Right atrium auricular region (tissue), 2 donors: ENCODE measurements around the gene BHLHE40. TPM values are rescaled to one million over a fixed set of nuclear protein-coding genes. Genes with fewer than 3 reads are reported as not detected.

Source experiments
- DNase-seq: peaks from one replicate; pipeline ENCODE4 v3.0.0-alpha.2; 2019; ENCODE audit warnings: low spot score
- H3K27ac ChIP-seq, 2 donors: fragments of 200-600 bp; sonication (generic); 1 replicate in 1 of 2; 2 replicates in 1 of 2; pipeline ENCODE4 v1.5.1; 2016 to 2019
- H3K27me3 ChIP-seq, 2 donors: fragments of 200-600 bp; sonication (generic); one replicate each; pipeline versions ENCODE4 v1.5.1 to v1.6.0; 2017 to 2019
- H3K36me3 ChIP-seq: fragments of 200-600 bp; sonication (generic); one replicate; pipeline ENCODE4 v1.5.1; 2016
- H3K4me1 ChIP-seq, 2 donors: fragments of 200-600 bp; sonication (generic); one replicate each; pipeline versions ENCODE4 v1.5.1 to v1.6.0; 2017 to 2019
- H3K4me3 ChIP-seq, 2 donors: fragments of 200-600 bp; sonication (generic); 1 replicate in 1 of 2; 2 replicates in 1 of 2; pipeline ENCODE4 v1.5.1; 2017 to 2019; ENCODE audit warnings: mild to moderate bottlenecking in 1 of 2, moderate library complexity in 1 of 2
- H3K9me3 ChIP-seq, 2 donors: fragments of 200-600 bp; sonication (generic); one replicate each; pipeline ENCODE4 v1.5.1; 2019
- total RNA-seq, 2 donors: library from RNA; depleted of rRNA; stranded (reverse); fragments of >200 nt; gene quantifications; one replicate each; pipeline ENCODE4 v1.1.0, GENCODE V29; 2016
- TF ChIP-seq, protein P1 (sequence below), 2 donors: fragments of 200-600 bp; sonication (generic); IDR thresholded peaks; one replicate each; pipeline ENCODE4 v1.5.1; 2019; ENCODE audit warnings: antibody characterized with exemption in 2 of 2

The BHLHE40 gene
- total RNA-seq, 2 donors from 2014 or later, result 32.3 to 49.5 TPM

GRCh38 chr3:4976109-4976508 is 3.1 kb upstream of the BHLHE40 start:
- H3K4me3 ChIP-seq, result no peak overlapping the region
- peaks cover 0 to 21% of the 10 kb centered on the region in 2 donors for H3K4me1 ChIP-seq
- H3K27me3 ChIP-seq, result no peaks in the 10 kb centered on the region
- TF ChIP-seq, protein P1, sequence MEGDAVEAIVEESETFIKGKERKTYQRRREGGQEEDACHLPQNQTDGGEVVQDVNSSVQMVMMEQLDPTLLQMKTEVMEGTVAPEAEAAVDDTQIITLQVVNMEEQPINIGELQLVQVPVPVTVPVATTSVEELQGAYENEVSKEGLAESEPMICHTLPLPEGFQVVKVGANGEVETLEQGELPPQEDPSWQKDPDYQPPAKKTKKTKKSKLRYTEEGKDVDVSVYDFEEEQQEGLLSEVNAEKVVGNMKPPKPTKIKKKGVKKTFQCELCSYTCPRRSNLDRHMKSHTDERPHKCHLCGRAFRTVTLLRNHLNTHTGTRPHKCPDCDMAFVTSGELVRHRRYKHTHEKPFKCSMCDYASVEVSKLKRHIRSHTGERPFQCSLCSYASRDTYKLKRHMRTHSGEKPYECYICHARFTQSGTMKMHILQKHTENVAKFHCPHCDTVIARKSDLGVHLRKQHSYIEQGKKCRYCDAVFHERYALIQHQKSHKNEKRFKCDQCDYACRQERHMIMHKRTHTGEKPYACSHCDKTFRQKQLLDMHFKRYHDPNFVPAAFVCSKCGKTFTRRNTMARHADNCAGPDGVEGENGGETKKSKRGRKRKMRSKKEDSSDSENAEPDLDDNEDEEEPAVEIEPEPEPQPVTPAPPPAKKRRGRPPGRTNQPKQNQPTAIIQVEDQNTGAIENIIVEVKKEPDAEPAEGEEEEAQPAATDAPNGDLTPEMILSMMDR (IDR thresholded peaks at IDR 0.05), result peak in 1 of 2 donors; percentile 64
- H3K9me3 ChIP-seq, result no peaks in the 10 kb centered on the region
- no peaks in the 10 kb centered on the region for H3K36me3 ChIP-seq
- peak overlapping the region; percentile 96 to 98 for H3K27ac ChIP-seq
- peak; percentile 80 for DNase-seq

- peak overlapping the region; percentile 87 to 92 for H3K4me3 ChIP-seq
- H3K4me1 ChIP-seq, result peaks cover 0 to 33% of the 10 kb centered on the region in 2 donors
- peak overlapping the region; percentile 96 to 98 for H3K27ac ChIP-seq
- H3K36me3 ChIP-seq, result no peaks in the 10 kb centered on the region
- H3K27me3 ChIP-seq, result no peaks in the 10 kb centered on the region
- H3K9me3 ChIP-seq, result no peaks in the 10 kb centered on the region
- TF ChIP-seq, protein P1 (IDR thresholded peaks at IDR 0.05), result no peak
- peak; percentile 95 for DNase-seq
Observed at GRCh38 chr3:4977001-4977852, 2.0 kb upstream of the BHLHE40 start.

- Histone ChIP-seq H3K4me3 (peak overlapping the region; percentile 87 to 92), H3K9me3 (no peaks in the 10 kb centered on the region), H3K4me1 (peaks cover 0 to 39% of the 10 kb centered on the region in 2 donors), H3K36me3 (peaks cover 1% of the 10 kb centered on the region), H3K27ac (peak overlapping the region; percentile 96 to 98), H3K27me3 (no peaks in the 10 kb centered on the region)
- TF ChIP-seq, protein P1 (IDR thresholded peaks at IDR 0.05), result no peak
- DNase-seq, result no peak
Observed at GRCh38 chr3:4977853-4978203, 1.4 kb upstream of the BHLHE40 start.

GRCh38 chr3:4978204-4978965 is 852 bp upstream of the BHLHE40 start:
- peaks cover 0 to 44% of the 10 kb centered on the region in 2 donors for H3K4me1 ChIP-seq
- TF ChIP-seq, protein P1 (IDR thresholded peaks at IDR 0.05), result no peak
- no peaks in the 10 kb centered on the region for H3K27me3 ChIP-seq
- H3K4me3 ChIP-seq, result peak overlapping the region; percentile 87 to 92
- H3K9me3 ChIP-seq, result no peaks in the 10 kb centered on the region
- peak; percentile 97 for DNase-seq
- peaks cover 7% of the 10 kb centered on the region for H3K36me3 ChIP-seq
- H3K27ac ChIP-seq, result peak overlapping the region; percentile 96 to 98

DNA sequence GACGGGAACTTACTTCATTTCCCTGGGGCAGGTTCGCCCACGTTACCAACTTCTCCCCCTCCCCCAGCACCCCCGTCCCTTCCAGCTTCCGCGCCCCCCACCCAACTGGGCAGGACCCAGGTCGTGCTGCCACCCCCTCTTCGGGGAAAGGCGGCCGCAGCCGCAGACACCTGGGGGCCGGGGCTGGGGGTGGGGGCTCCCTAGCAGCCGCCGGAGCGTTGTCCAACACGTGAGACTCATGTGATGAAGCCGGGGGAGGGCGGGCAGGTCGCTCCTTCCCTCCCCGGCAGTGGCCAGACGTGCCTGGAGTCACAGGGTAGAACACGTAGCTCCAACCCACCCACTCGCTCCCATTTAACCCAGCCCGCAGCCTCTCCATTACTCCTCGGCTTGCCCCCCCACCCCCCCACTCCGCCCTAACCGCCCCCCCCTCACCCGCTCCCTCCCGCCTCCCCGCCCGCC is 240 bp upstream of the BHLHE40 start:
- peak overlapping the region; percentile 87 to 92 for H3K4me3 ChIP-seq
- DNase-seq, result peak; percentile 96
- H3K4me1 ChIP-seq, result peaks cover 0 to 50% of the 10 kb centered on the region in 2 donors
- no peaks in the 10 kb centered on the region for H3K27me3 ChIP-seq
- peak overlapping the region; percentile 96 to 98 for H3K27ac ChIP-seq
- H3K36me3 ChIP-seq, result peaks cover 12% of the 10 kb centered on the region
- no peaks in the 10 kb centered on the region for H3K9me3 ChIP-seq
- TF ChIP-seq, protein P1 (IDR thresholded peaks at IDR 0.05), result no peak
